HG02943 (cell line): ENCODE measurements around the gene GLO1.

Source experiments
- ATAC-seq: cut with Tn5 transposase; IDR thresholded peaks from one replicate; pipeline ENCODE4 v1.9.1; 2021; ENCODE audit warnings: mild to moderate bottlenecking, low read depth, moderate library complexity; ENCODE audit not compliant: unreplicated experiment

The GLO1 gene

GRCh38 chr6:38631186-38631783 is 71.7 kb downstream of the GLO1 start:
- no peak for ATAC-seq
